Endothelial cell of umbilical vein (primary cell): Measurements from ENCODE around the gene CLRN1. TPM values are rescaled to one million over a fixed set of nuclear protein-coding genes. Genes with fewer than 3 reads are reported as not detected.

Source experiments
- BruUV-seq: library from RNA; stranded (reverse); fragments of 400-500 nt; replicated peaks from 2 replicates; lab custom pipeline; 2021; lab: Mats Ljungman, UMichigan
- CTCF ChIA-PET: fragments of 300-600, 350-600 bp; sonication (Branson Sonifier 250); formaldehyde crosslinking; loops from one replicate; lab custom pipeline; 2021; ENCODE audit warnings: antibody characterized with exemption, inconsistent platforms; lab: Charles Lee
- POLR2A ChIA-PET: fragments of 300-600, 350-600 bp; sonication (Branson Sonifier 250); formaldehyde crosslinking; loops from one replicate; lab custom pipeline; 2021; ENCODE audit warnings: antibody characterized with exemption, inconsistent platforms; lab: Charles Lee
- DNase-seq: peaks from one replicate; pipeline ENCODE4 v3.0.0-alpha.2; 2011; ENCODE audit warnings: low read depth, low spot score
- FAIRE-seq: peaks from 2 replicates; lab custom pipeline; 2011; peaks lifted over from hg19 to GRCh38; lab: Jason Lieb, UNC
- H2AFZ ChIP-seq: 2 replicates; pipeline ENCODE4 v1.6.0; 2012; ENCODE audit warnings: low read depth, low read length, control low read depth, inconsistent platforms
- H3K27ac ChIP-seq: 2 replicates; pipeline ENCODE4 v1.5.1; 2011; ENCODE audit warnings: low read depth, mild to moderate bottlenecking, control low read depth, low read length, moderate library complexity; ENCODE audit not compliant: insufficient read depth
- H3K27me3 ChIP-seq, 2 experiments: 2 replicates each; pipeline versions ENCODE4 v1.6.0 to v1.6.1; 2011; ENCODE audit warnings: low read length in 2 of 2, mixed read lengths in 1 of 2; ENCODE audit not compliant: control insufficient read depth in 2 of 2, insufficient read depth in 2 of 2
- H3K36me3 ChIP-seq, 2 experiments: 2 replicates in 1 of 2; 3 replicates in 1 of 2; pipeline ENCODE4 v1.5.1; 2011; ENCODE audit warnings: low read length in 2 of 2, mild to moderate bottlenecking in 1 of 2, moderate library complexity in 1 of 2; ENCODE audit not compliant: control insufficient read depth in 2 of 2, insufficient read depth in 2 of 2; ENCODE audit errors: extremely low read depth in 1 of 2
- H3K4me1 ChIP-seq: 3 replicates; pipeline ENCODE4 v1.5.1; 2011; ENCODE audit warnings: mild to moderate bottlenecking, low read length; ENCODE audit not compliant: control insufficient read depth, insufficient read depth; ENCODE audit errors: extremely low read depth
- H3K4me2 ChIP-seq: 2 replicates; pipeline ENCODE4 v1.6.1; 2011; ENCODE audit warnings: low read length, control low read depth, mixed read lengths; ENCODE audit not compliant: insufficient read depth
- H3K4me3 ChIP-seq, 3 experiments: fragments of 200-600 bp in 1 of 3; sonication (generic), shearing (Covaris generic) in 1 of 3; replicated peaks in 1 of 3; 2 replicates each; pipeline ENCODE4 v1.5.1; 2011 to 2016; ENCODE audit warnings: control low read depth in 3 of 3, low read length in 3 of 3, mild to moderate bottlenecking in 2 of 3, inconsistent platforms in 1 of 3, low read depth in 1 of 3, moderate library complexity in 1 of 3; ENCODE audit not compliant: insufficient read depth in 1 of 3
- H3K79me2 ChIP-seq: 2 replicates; pipeline ENCODE4 v1.6.0; 2012; ENCODE audit warnings: low read length, inconsistent platforms; ENCODE audit not compliant: control insufficient read depth, insufficient read depth
- H3K9ac ChIP-seq: replicated peaks from 2 replicates; pipeline ENCODE3; 2011; ENCODE audit warnings: low read length, control low read depth; ENCODE audit not compliant: insufficient read depth; ENCODE audit errors: extremely low read depth
- H3K9me1 ChIP-seq: replicated peaks from 3 replicates; pipeline ENCODE4 v1.6.0; 2011; ENCODE audit warnings: mild to moderate bottlenecking, low read length; ENCODE audit not compliant: control insufficient read depth, insufficient read depth; ENCODE audit errors: extremely low read depth
- H3K9me3 ChIP-seq: replicated peaks from 2 replicates; pipeline ENCODE4 v1.5.1; 2012; ENCODE audit warnings: low read length, inconsistent platforms; ENCODE audit not compliant: control insufficient read depth, insufficient read depth
- H4K20me1 ChIP-seq: replicated peaks from 2 replicates; pipeline ENCODE3; 2011; ENCODE audit warnings: mild to moderate bottlenecking, low read length; ENCODE audit not compliant: control insufficient read depth, insufficient read depth; ENCODE audit errors: extremely low read depth
- EZH2 ChIP-seq: IDR thresholded peaks from 2 replicates; pipeline ENCODE4 v1.6.1; 2012; ENCODE audit warnings: borderline replicate concordance, low read depth, mild to moderate bottlenecking, moderate library complexity, low read length, inconsistent platforms; ENCODE audit not compliant: severe bottlenecking
- FOS ChIP-seq: IDR thresholded peaks from 2 replicates; pipeline ENCODE4 v1.6.1; 2011; ENCODE audit warnings: mild to moderate bottlenecking, low read length, moderate library complexity, borderline replicate concordance; ENCODE audit not compliant: insufficient read depth
- GATA2 ChIP-seq: IDR thresholded peaks from 2 replicates; pipeline ENCODE4 v1.7.0; 2011; ENCODE audit warnings: low read depth, mild to moderate bottlenecking, moderate library complexity, mixed read lengths, low read length; ENCODE audit not compliant: insufficient read length, insufficient read depth
- JUN ChIP-seq: IDR thresholded peaks from 2 replicates; pipeline ENCODE4 v1.6.1; 2011; ENCODE audit warnings: borderline replicate concordance, low read depth; ENCODE audit not compliant: insufficient read length, insufficient read depth
- MYC ChIP-seq: IDR thresholded peaks from one replicate; pipeline ENCODE4 v1.6.1; 2011; ENCODE audit warnings: mild to moderate bottlenecking, low read depth, low read length
- POLR2A ChIP-seq: IDR thresholded peaks from 2 replicates; pipeline ENCODE4 v1.6.1; 2012; ENCODE audit warnings: low read depth, mild to moderate bottlenecking, control low read depth, low read length
- POLR2AphosphoS5 ChIP-seq: IDR thresholded peaks from 2 replicates; pipeline ENCODE4 v1.6.1; 2012; ENCODE audit warnings: low read depth, mild to moderate bottlenecking, control low read depth, low read length, moderate library complexity; ENCODE audit not compliant: insufficient read depth
- dilution Hi-C: fragments of 300-500 bp; cut with MboI; formaldehyde crosslinking; loops from one replicate; pipeline ENCODE4 v1.15.0; 2019; ENCODE audit warnings: low sequenced_read_pairs; ENCODE audit not compliant: extremely low pct_ligation_motif_present
- intact Hi-C: fragments of 100-400 bp; cut with micrococcal nuclease; formaldehyde crosslinking; loops from one replicate; pipeline ENCODE4 v1.10.0; 2022
- polyA plus RNA-seq, 4 experiments: library from polyadenylated mRNA; depleted of rRNA in 3 of 4; stranded (reverse) in 3 of 4; unstranded in 1 of 4; fragments of >200 nt; gene quantifications; 2 replicates each; pipeline versions ENCODE4 v1.2.1 to v1.2.3, GENCODE V29; 2011 to 2012; ENCODE audit warnings: missing spikeins in 1 of 4
- total RNA-seq: library from RNA; stranded (reverse); gene quantifications from 2 replicates; pipeline ENCODE4 v1.2.3, GENCODE V29; 2021
- TF ChIP-seq, protein P1 (sequence below): IDR thresholded peaks from 2 replicates; pipeline ENCODE4 v1.6.1; 2011; ENCODE audit not compliant: insufficient read depth, insufficient read length
- TF ChIP-seq, protein P2 (sequence below), 2 donors: IDR thresholded peaks; 1 replicate in 1 of 2; 2 replicates in 1 of 2; pipeline ENCODE4 v1.5.1; 2011; ENCODE audit warnings: low read length in 2 of 2, mild to moderate bottlenecking in 2 of 2, moderate library complexity in 2 of 2, control low read depth in 1 of 2, inconsistent platforms in 1 of 2, low read depth in 1 of 2; ENCODE audit not compliant: insufficient read depth in 1 of 2; ENCODE audit errors: extremely low read depth in 1 of 2

Gene CLRN1
- total and polyA plus RNA-seq, 2 donors (not counting 3 experiments of a cell fraction or from before 2014, with no cell fraction given), result not detected

DNA sequence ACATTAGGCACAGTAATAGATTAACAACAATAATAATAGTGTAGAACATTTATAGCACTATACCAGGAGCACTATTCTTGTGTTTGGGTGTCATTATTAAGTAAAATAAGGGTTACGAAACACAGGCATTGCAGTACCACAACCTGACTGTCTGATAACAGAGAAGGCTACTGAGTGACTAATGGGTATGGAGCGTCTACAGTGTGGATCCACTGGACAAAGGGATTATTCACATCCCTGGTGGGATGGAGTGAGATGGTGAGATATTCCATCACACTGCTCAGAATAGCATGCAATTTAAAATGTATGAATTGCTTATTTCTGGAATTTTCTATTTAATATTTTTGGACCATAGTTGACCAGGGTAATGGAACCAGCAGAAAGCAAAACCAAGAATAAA is 85.5 kb downstream of the CLRN1 start:
- H3K4me2 ChIP-seq, result no peak overlapping the region
- no peaks in the 10 kb centered on the region for H3K79me2 ChIP-seq
- H3K27me3 ChIP-seq, result peaks cover 0 to 3% of the 10 kb centered on the region in 2 experiments
- FAIRE-seq (no peak), DNase-seq (no peak)
- H3K4me3 ChIP-seq, result no peak overlapping the region
- intact Hi-C loops (no loop called here), dilution Hi-C loops (no loop called here)
- H2AFZ ChIP-seq, result no peak overlapping the region
- H3K9ac ChIP-seq, result no peak overlapping the region
- POLR2A ChIA-PET, result no interaction called here
- BruUV-seq, result no TSS peak
- no peaks in the 10 kb centered on the region for H3K36me3 ChIP-seq
- no peak overlapping the region for H3K27ac ChIP-seq
- no peaks in the 10 kb centered on the region for H3K9me1 ChIP-seq
- no peak for TF ChIP-seq POLR2A
- H3K9me3 ChIP-seq, result no peaks in the 10 kb centered on the region
- H3K4me1 ChIP-seq, result no peaks in the 10 kb centered on the region
- H4K20me1 ChIP-seq, result no peaks in the 10 kb centered on the region
- CTCF ChIA-PET, result no interaction called here

DNA sequence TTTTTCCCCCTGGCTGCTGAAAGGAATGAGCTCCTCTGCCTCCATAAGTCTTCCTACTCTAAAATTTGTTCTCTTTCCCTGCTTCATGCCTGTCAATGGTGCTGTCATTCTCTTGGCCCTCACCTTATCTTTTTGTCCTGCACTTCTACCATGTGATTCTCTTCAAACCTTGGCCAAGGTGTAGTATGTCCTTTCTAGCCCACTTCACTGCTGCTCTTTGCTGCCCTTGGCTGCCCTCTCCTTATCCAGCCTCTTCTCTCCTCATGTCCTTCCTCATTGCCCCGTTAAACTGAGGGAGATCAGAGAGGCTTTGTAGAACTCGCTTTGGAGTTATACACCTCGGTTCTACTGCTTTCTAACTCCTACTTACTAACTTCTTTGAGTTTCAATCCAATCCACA is 87.0 kb downstream of the CLRN1 start:
- CTCF ChIA-PET, result no interaction called here
- FAIRE-seq (no peak), DNase-seq (no peak)
- Histone ChIP-seq H3K9me1 (no peaks in the 10 kb centered on the region), H3K9ac (no peak overlapping the region), H3K4me2 (no peak overlapping the region), H4K20me1 (no peaks in the 10 kb centered on the region), H3K4me1 (no peaks in the 10 kb centered on the region), H2AFZ (no peak overlapping the region), H3K36me3 (no peaks in the 10 kb centered on the region), H3K27me3 (peaks cover 0 to 3% of the 10 kb centered on the region in 2 experiments), H3K9me3 (no peaks in the 10 kb centered on the region), H3K27ac (no peak overlapping the region), H3K79me2 (no peaks in the 10 kb centered on the region), H3K4me3 (no peak overlapping the region)
- dilution Hi-C loops, result no loop called here
- POLR2A ChIA-PET, result no interaction called here
- TF ChIP-seq, protein P1, sequence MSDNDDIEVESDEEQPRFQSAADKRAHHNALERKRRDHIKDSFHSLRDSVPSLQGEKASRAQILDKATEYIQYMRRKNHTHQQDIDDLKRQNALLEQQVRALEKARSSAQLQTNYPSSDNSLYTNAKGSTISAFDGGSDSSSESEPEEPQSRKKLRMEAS, result no peak
- TF ChIP-seq POLR2A (no peak), POLR2AphosphoS5 (no peak), FOS (no peak), JUN (no peak), MYC (no peak), GATA2 (no peak), EZH2 (no peak)
- TF ChIP-seq, protein P2, sequence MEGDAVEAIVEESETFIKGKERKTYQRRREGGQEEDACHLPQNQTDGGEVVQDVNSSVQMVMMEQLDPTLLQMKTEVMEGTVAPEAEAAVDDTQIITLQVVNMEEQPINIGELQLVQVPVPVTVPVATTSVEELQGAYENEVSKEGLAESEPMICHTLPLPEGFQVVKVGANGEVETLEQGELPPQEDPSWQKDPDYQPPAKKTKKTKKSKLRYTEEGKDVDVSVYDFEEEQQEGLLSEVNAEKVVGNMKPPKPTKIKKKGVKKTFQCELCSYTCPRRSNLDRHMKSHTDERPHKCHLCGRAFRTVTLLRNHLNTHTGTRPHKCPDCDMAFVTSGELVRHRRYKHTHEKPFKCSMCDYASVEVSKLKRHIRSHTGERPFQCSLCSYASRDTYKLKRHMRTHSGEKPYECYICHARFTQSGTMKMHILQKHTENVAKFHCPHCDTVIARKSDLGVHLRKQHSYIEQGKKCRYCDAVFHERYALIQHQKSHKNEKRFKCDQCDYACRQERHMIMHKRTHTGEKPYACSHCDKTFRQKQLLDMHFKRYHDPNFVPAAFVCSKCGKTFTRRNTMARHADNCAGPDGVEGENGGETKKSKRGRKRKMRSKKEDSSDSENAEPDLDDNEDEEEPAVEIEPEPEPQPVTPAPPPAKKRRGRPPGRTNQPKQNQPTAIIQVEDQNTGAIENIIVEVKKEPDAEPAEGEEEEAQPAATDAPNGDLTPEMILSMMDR (IDR thresholded peaks at IDR 0.05; ENCODE audit: extremely low read depth in 1 of 2, insufficient read depth in 1 of 2, low read depth in 1 of 2, low read length in 2 of 2), result no peak
- no TSS peak for BruUV-seq
- intact Hi-C loops, result no loop called here
